Memory B cell (primary cell): ENCODE results near the gene FBXL20.
"Not testable (repeated sequence)": the region's sequence is repeated elsewhere in the genome, so short reads cannot be mapped to it uniquely, and the experiment has no call there.

Experiments used
- ATAC-seq: fragments of 150-1000 bp; cut with Tn5 transposase; 2 replicates; pipeline ENCODE4 v1.10.0; 2021; ENCODE audit warnings: low read depth, mild to moderate bottlenecking, moderate library complexity
- DNase-seq, 2 donors: peaks; one replicate each; pipeline ENCODE4 v3.0.0; 2022; ENCODE audit warnings: low spot score in 2 of 2
- H3K27ac Mint-ChIP-seq: one replicate; pipeline ENCODE4 v1.8.0; 2022; ENCODE audit warnings: mild to moderate bottlenecking, moderate library complexity, mixed read lengths
- H3K27me3 Mint-ChIP-seq: one replicate; pipeline ENCODE4 v1.8.0; 2022; ENCODE audit warnings: mixed read lengths
- H3K36me3 Mint-ChIP-seq: one replicate; pipeline ENCODE4 v1.8.0; 2022; ENCODE audit warnings: mild to moderate bottlenecking, mixed read lengths
- H3K4me1 Mint-ChIP-seq: one replicate; pipeline ENCODE4 v1.8.0; 2022; ENCODE audit warnings: mixed read lengths
- H3K4me3 Mint-ChIP-seq: one replicate; pipeline ENCODE4 v1.8.0; 2022; ENCODE audit warnings: mild to moderate bottlenecking, moderate library complexity, mixed read lengths
- H3K9me3 Mint-ChIP-seq: one replicate; pipeline ENCODE4 v1.8.0; 2022; ENCODE audit warnings: mixed read lengths

The FBXL20 gene

GRCh38 chr17:39332092-39332491 is 69.3 kb downstream of the FBXL20 start:
- DNase-seq (no peak), ATAC-seq (no peak)
- Mint-ChIP-seq H3K36me3 (peaks cover 6% of the 10 kb centered on the region), H3K27ac (no peak overlapping the region), H3K9me3 (no peaks in the 10 kb centered on the region), H3K27me3 (no peaks in the 10 kb centered on the region), H3K4me3 (no peak overlapping the region), H3K4me1 (peaks cover 12% of the 10 kb centered on the region)

- H3K4me3 Mint-ChIP-seq, result no peak overlapping the region
- H3K9me3 Mint-ChIP-seq, result no peaks in the 10 kb centered on the region
- H3K4me1 Mint-ChIP-seq, result peaks cover 8% of the 10 kb centered on the region
- H3K27ac Mint-ChIP-seq, result no peak overlapping the region
- no peak for DNase-seq
- H3K27me3 Mint-ChIP-seq, result no peaks in the 10 kb centered on the region
- H3K36me3 Mint-ChIP-seq, result no peaks in the 10 kb centered on the region
- ATAC-seq, result no peak
These were observed 72.6 kb downstream of the FBXL20 start for GRCh38 chr17:39328815-39329214.

GRCh38 chr17:39327109-39327508 is 74.3 kb downstream of the FBXL20 start:
- no peak overlapping the region for H3K4me3 Mint-ChIP-seq
- peaks cover 12% of the 10 kb centered on the region for H3K4me1 Mint-ChIP-seq
- no peaks in the 10 kb centered on the region for H3K9me3 Mint-ChIP-seq
- no peak overlapping the region for H3K27ac Mint-ChIP-seq
- no peaks in the 10 kb centered on the region for H3K36me3 Mint-ChIP-seq
- DNase-seq, result no peak
- no peak for ATAC-seq
- no peaks in the 10 kb centered on the region for H3K27me3 Mint-ChIP-seq

- Mint-ChIP-seq H3K4me3 (no peak overlapping the region), H3K27me3 (no peaks in the 10 kb centered on the region), H3K27ac (peak overlapping the region; percentile 39), H3K4me1 (peaks cover 12% of the 10 kb centered on the region), H3K36me3 (no peaks in the 10 kb centered on the region), H3K9me3 (no peaks in the 10 kb centered on the region)
- ATAC-seq (peak; percentile 66), DNase-seq (no peak)
These were observed 75.7 kb downstream of the FBXL20 start for GRCh38 chr17:39325528-39326240.

GRCh38 chr17:39318636-39319035 is 82.8 kb downstream of the FBXL20 start:
- ATAC-seq, result no peak
- Mint-ChIP-seq H3K4me1 (peaks cover 7% of the 10 kb centered on the region), H3K27ac (peak overlapping the region; percentile 11), H3K4me3 (no peak overlapping the region), H3K9me3 (no peaks in the 10 kb centered on the region), H3K36me3 (peaks cover 10% of the 10 kb centered on the region), H3K27me3 (no peaks in the 10 kb centered on the region)
- no peak for DNase-seq

GRCh38 chr17:39306509-39307212 is 94.8 kb downstream of the FBXL20 start:
- peak; percentile 73 for ATAC-seq
- H3K4me1 Mint-ChIP-seq, result peaks cover 12% of the 10 kb centered on the region

GRCh38 chr17:39305978-39306377 is 95.4 kb downstream of the FBXL20 start:
- no peak for DNase-seq
- Mint-ChIP-seq H3K9me3 (no peaks in the 10 kb centered on the region), H3K27me3 (no peaks in the 10 kb centered on the region), H3K4me3 (peak overlapping the region; percentile 68), H3K36me3 (peaks cover 12% of the 10 kb centered on the region), H3K4me1 (peaks cover 12% of the 10 kb centered on the region), H3K27ac (no peak overlapping the region)
- peak; percentile 38 for ATAC-seq

More at GRCh38 chr17:39306509-39307212, 94.8 kb downstream of the FBXL20 start:
- H3K27me3 Mint-ChIP-seq, result no peaks in the 10 kb centered on the region
- H3K9me3 Mint-ChIP-seq, result no peaks in the 10 kb centered on the region
- peak overlapping the region; percentile 67 for H3K27ac Mint-ChIP-seq
- H3K36me3 Mint-ChIP-seq, result peaks cover 15% of the 10 kb centered on the region
- H3K4me3 Mint-ChIP-seq, result peak overlapping the region; percentile 68
- DNase-seq, result no peak

- Mint-ChIP-seq H3K27me3 (no peaks in the 10 kb centered on the region), H3K36me3 (peaks cover 12% of the 10 kb centered on the region)
- no peak for ATAC-seq
These were observed 97.2 kb downstream of the FBXL20 start for GRCh38 chr17:39304188-39304587.

GRCh38 chr17:39294060-39294459 is 107.4 kb downstream of the FBXL20 start:
- ATAC-seq, result no peak

More at GRCh38 chr17:39304188-39304587, 97.2 kb downstream of the FBXL20 start:
- DNase-seq, result no peak
- Mint-ChIP-seq H3K4me1 (peaks cover 12% of the 10 kb centered on the region), H3K27ac (no peak overlapping the region), H3K9me3 (no peaks in the 10 kb centered on the region), H3K4me3 (no peak overlapping the region)

GRCh38 chr17:39292546-39292945 is 108.9 kb downstream of the FBXL20 start:
- peak overlapping the region; percentile 15 for H3K27ac Mint-ChIP-seq
- not testable (repeated sequence) for H3K36me3 Mint-ChIP-seq, H3K27me3 Mint-ChIP-seq, DNase-seq, H3K9me3 Mint-ChIP-seq, H3K4me1 Mint-ChIP-seq
- ATAC-seq, result peak; percentile 82
- H3K4me3 Mint-ChIP-seq, result peak overlapping the region; percentile 75

More at GRCh38 chr17:39294060-39294459, 107.4 kb downstream of the FBXL20 start:
- Mint-ChIP-seq H3K36me3 (peaks cover 12% of the 10 kb centered on the region), H3K27me3 (no peaks in the 10 kb centered on the region), H3K4me3 (no peak overlapping the region), H3K9me3 (no peaks in the 10 kb centered on the region), H3K4me1 (peaks cover 6% of the 10 kb centered on the region), H3K27ac (no peak overlapping the region)
- no peak for DNase-seq

- not testable (repeated sequence) for H3K27ac Mint-ChIP-seq, H3K27me3 Mint-ChIP-seq, H3K9me3 Mint-ChIP-seq, H3K36me3 Mint-ChIP-seq, H3K4me1 Mint-ChIP-seq, H3K4me3 Mint-ChIP-seq, ATAC-seq, DNase-seq
These were observed 114.9 kb downstream of the FBXL20 start for GRCh38 chr17:39286513-39286912.

GRCh38 chr17:39284685-39285084 is 116.7 kb downstream of the FBXL20 start:
- DNase-seq (no peak), ATAC-seq (no peak)
- no peak overlapping the region for H3K27ac Mint-ChIP-seq
- H3K27me3 Mint-ChIP-seq, result no peaks in the 10 kb centered on the region
- peaks cover 8% of the 10 kb centered on the region for H3K36me3 Mint-ChIP-seq
- H3K9me3 Mint-ChIP-seq, result no peaks in the 10 kb centered on the region
- no peaks in the 10 kb centered on the region for H3K4me1 Mint-ChIP-seq
- H3K4me3 Mint-ChIP-seq, result no peak overlapping the region

- Mint-ChIP-seq H3K36me3 (peaks cover 8% of the 10 kb centered on the region), H3K27me3 (no peaks in the 10 kb centered on the region), H3K4me3 (no peak overlapping the region), H3K9me3 (no peaks in the 10 kb centered on the region), H3K27ac (peak overlapping the region; percentile 24), H3K4me1 (no peaks in the 10 kb centered on the region)
- ATAC-seq (no peak), DNase-seq (no peak)
These were observed 117.5 kb downstream of the FBXL20 start for GRCh38 chr17:39283896-39284295.

GRCh38 chr17:39283098-39283497 is 118.3 kb downstream of the FBXL20 start:
- no peaks in the 10 kb centered on the region for H3K27me3 Mint-ChIP-seq
- no peaks in the 10 kb centered on the region for H3K9me3 Mint-ChIP-seq
- no peak overlapping the region for H3K27ac Mint-ChIP-seq
- DNase-seq (no peak), ATAC-seq (no peak)
- H3K4me1 Mint-ChIP-seq, result no peaks in the 10 kb centered on the region
- peaks cover 5% of the 10 kb centered on the region for H3K36me3 Mint-ChIP-seq
- H3K4me3 Mint-ChIP-seq, result no peak overlapping the region
